ENCODE data around the gene SH3BP5.
"Not testable (repeated sequence)": the region's sequence is repeated elsewhere in the genome, so short reads cannot be mapped to it uniquely, and the experiment has no call there.

SH3BP5 gene, protein sequence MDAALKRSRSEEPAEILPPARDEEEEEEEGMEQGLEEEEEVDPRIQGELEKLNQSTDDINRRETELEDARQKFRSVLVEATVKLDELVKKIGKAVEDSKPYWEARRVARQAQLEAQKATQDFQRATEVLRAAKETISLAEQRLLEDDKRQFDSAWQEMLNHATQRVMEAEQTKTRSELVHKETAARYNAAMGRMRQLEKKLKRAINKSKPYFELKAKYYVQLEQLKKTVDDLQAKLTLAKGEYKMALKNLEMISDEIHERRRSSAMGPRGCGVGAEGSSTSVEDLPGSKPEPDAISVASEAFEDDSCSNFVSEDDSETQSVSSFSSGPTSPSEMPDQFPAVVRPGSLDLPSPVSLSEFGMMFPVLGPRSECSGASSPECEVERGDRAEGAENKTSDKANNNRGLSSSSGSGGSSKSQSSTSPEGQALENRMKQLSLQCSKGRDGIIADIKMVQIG

DNA sequence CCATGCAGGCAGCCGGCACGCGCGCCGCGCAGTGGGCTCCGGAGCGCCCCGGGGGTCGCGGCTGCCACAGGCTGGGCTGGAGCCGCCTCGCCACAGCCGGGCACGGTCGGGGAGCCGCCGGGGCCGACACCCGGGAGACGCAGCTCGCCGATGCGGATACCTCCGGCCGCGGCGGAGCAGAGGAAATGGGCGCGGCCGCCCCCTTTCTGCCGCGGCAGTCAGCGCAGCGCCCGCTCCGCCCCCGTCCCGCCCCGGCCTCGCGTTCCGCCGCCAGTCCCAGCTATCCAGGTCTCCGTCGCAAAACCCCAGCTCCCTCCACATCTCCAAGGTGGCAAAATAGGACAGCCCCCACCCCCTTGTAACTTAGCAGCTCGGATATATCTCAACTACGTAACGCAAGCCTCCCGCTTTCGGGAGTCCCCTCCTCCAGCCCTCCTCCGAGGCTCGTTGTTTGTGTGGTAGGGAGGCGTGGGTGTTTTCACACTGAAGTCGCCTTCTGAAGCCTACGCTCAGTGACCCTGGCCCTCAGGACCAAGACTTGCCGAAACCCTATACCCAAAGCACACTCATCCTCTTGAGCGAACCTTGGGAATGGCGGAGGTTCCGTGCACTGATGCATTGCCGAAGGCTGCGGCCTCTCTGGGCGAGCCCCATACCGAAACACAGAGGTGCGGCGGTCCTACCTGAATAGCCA, at the start of gene SH3BP5:
SH3BP5 (minus strand) TSS at position 182 of the 694 bp plus-strand sequence; CDS start at position 4, 178 bp downstream.
- peak; percentile 34 to 51 for DNase-seq (ENCODE audit: low read depth in 2 of 2, low spot score in 1 of 2)

DNA sequence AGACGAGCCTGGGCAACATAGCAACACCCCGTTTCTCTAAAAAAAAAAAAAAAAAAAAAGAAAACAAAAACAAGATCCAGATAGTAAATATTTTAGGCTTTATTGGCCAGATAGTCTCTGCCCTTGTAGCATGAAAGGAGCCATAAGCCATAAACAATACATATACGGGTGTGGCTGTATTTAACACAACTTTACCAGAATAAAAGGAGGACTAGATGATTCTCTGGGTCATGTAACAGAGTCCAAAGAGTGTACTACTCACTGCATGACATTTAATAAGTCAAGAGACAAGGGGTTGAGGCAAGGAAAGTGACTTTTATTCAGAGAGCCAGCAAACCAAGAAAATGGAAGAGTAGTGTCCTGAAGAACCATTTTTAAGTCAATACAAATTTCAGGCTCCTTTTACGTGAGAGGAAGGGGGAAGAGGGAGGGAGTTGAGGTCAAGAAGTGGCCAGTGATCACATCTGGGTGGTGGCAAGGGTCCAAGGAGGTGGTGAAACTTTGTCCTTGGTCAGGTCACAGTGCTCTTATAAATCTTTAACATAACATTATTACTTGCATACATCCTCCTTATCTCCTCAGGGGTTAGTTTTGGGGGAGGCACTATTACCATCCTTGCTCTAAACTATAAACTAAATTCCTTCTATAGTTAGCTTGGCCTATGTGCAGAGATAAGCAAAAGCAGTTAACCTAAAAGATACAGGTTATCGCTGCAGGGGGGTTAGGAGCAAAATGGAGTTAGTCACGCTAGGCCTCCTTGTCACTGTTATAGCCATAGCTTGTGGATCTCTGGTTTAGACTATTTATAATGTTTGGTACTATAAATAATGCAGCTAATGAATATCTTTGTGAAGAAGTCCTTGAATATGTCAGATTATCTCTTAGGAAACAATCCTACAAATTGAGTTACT, 48.8 kb upstream of the SH3BP5 start:
- DNase-seq (ENCODE audit: low read depth in 2 of 2, low spot score in 1 of 2), result no peak

DNA sequence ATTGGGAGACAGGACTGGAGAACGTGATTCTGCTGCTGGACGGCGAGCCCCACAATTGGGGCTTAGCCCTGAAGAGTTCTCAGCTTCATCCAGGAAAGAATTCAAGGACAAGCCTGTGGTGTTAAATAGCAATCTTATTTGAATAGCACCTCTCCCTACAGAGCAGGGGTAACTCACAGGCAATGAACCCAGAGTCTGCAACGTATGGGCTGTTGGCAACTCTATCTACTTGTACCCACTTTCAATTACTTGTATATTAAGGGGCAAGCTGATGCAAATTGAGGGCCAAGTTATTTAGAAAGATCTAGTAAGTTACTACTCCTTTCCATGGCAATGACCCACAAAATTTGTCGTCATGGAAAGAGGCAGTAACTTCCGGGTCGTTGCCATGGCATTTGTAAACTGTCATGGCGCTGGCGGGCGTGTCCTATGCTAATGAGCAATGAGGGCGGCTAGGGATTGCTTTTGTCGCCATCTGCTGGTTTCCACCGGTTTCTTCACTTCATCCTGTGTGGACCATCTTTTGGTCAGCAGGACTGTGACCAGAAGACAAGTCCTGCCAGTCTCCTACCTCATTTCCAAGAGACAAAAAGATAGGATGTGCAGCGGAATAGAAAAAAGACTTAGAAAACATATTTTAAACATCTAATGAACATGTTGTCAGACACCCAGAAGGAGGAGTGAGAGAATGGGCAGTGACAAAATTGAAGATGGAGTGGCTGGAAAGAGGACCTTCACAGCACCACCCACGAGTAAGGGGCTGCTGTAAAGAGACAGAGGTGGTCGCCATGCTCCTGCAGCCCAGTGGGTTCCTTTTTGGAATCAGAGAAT, 45.8 kb upstream of the SH3BP5 start:
- peak; percentile 90 to 92 for DNase-seq (ENCODE audit: low read depth in 2 of 2, low spot score in 1 of 2)

DNA sequence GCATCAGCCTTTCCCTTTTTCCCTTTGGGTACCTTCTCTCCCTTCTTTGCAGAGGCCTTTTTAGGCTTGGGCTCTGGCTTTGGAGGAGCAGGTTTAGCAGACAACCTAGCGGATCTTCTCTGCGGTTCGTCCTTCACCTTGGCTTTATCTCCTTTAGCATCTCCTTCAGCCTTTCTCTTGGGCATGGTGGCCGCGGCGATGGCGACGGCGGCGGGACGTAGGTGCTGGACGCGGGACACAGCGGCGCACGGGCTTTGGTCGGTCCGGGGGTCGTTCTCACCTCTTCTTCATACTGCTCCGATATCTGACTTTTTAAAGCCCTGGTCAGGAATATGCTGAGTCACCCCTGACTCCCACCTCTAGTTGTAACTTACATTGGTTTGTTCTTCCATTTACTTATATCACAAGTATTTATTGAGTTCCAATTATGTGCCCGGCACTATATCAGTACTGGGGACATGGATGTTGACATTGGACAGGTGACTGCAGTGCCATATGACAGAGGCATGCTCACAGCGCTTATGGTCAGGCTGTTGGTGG, 43.1 kb upstream of the SH3BP5 start:
- no peak for DNase-seq (ENCODE audit: low read depth in 2 of 2, low spot score in 1 of 2)

DNA sequence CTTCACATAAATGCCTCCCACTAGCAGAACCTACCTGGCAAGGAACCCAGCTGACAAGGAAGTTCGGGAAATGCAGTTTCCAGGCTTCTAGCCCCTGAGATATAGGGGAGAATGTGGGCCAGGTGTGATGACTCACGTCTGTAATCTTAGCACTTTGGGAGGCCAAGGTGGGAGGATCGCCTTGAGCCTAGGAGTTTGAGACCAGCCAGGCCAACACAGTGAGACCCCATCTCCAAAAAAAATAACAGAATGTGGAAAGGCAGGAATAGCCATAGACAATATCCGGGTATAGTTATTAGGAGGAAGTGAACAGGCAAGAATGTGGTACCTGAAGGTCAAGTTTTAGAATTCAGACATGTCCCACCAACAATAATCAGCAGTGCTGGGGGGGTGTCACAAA, 40.5 kb upstream of the SH3BP5 start:
- DNase-seq (ENCODE audit: low read depth in 2 of 2, low spot score in 1 of 2), result no peak

DNA sequence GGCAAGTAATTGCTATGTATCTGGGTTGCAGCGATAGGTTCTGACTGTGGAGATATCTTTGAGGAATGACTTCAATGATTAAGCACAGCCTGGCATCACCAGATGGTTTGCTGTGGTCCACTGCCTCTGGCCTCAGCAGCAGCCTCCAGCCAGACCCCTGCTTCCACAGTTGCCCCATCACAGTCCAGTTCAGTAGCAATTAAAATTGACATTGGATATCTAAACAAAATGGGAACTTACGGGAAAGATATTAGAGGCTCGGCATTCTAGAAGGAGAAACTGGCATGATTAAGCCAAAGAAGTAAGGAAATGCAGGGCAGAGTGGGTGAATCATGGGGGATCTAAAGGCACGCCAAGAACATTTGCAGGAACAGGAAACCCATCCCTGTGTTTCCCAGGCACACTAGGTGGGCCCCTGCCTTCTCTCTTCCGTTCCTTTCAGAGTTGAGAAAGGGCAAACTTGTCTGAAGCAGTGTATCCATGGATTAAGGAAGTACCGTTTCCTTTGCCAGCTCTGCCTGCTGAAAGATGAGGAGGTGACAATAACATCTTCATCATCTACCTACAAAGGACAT, 36.3 kb upstream of the SH3BP5 start:
- DNase-seq (ENCODE audit: low read depth in 2 of 2, low spot score in 1 of 2), result no peak

DNA sequence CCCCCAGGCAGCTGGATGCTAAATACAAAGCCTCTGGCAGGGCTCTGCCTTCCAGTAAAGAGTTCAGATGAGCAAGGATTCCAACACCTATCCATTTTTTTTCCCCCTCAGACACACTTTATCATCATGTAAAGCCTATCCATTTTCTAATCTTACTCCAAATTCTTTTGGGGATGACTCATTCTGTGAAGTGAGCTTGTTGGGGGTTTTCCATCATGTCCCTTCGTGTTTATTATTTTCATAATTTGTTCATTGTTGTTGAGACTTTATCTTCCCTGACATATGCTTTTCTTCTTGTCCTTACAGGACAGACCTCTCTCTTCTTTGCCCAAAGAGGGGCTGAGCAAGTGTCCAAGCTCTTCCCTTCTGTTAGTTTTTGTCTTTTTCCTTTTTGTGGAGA, 34.7 kb upstream of the SH3BP5 start:
- DNase-seq (ENCODE audit: low read depth in 2 of 2, low spot score in 1 of 2), result no peak

DNA sequence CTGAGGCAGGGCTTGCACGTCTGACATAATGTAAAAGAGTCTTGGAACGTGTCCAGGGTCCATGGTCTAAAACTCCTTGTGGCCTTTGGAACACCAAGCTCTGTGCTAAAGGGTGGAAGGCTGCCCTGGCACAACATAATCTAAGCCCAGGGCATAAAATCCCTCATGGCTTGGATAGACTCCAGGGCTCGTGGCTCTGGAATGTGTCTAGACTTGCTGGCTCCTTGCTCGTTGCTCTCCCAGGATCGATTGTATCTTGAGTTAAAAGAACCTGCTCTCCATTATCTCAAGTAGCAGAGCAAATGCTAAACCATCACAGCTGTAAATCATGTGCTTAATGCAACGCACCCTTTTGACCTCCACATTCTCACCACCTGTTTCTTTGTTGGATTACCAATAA, 31.7 kb upstream of the SH3BP5 start:
- not testable (repeated sequence) for DNase-seq (ENCODE audit: low read depth in 2 of 2, low spot score in 1 of 2)

DNA sequence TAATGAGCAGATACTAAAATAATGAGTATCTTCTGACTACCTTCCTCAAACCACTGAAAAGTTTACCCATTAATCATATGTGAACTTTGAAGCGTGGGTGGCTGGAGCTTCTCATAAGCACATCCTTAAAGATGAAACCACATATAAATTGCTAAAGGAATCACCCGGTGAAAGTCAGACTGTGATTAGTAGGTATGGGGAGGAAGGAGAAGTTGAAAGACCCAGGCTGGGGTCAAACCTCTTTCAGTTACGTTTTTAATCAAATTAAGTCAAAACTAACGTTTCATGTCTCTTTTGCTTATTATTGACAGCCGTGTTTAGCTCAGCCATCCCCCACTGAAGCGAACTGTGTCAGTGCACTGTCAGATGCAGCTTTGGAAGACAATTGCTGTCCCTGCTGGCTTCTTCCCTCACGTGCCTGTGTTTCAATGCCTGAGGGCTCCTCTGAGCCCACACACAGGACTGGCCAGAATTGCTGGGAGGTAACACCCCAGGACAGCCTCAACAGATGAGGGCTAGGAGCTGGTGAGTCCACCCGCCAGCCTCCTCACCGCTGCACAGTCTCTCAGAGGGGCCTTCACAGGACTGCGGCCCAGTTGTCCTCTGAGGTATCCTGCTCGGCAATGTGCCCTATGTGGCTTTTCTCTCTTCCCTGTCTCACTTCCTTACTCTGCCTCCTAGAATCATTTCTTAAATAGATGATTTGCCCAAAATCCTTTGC, 29.3 kb upstream of the SH3BP5 start:
- DNase-seq (ENCODE audit: low read depth in 2 of 2, low spot score in 1 of 2), result no peak

DNA sequence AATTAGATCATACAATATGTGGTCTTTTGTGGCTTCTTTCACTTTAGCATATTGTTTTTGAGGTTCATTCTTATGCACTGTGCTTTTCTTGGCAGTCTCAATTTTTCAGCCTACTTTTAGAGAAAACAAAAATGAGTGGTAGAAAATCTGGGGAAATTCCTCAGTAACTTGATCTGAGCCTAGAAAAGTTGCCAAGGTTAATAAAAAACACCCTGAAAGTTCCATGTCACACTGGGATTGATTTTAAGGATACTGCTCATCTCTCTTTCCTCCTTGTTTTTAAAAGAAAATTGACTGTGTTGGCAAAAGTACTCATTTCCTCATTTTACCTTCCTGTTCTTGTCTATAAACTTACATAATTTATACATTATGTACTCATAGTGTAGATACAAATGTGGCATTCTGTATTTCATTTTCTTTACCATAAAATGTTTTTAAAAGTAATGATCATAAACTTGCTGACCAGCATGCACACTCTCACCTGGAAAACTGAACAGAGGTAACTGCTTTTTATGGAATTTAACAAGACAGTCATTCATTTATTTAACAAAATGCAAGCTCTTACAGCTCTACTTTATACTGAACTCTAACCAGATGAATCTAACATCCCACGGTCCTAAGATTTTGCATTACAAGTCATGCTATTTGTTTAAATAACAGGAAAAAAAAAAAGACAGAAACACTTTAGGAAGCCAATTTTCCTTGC, 28.6 kb upstream of the SH3BP5 start:
- DNase-seq (ENCODE audit: low read depth in 2 of 2, low spot score in 1 of 2), result no peak

DNA sequence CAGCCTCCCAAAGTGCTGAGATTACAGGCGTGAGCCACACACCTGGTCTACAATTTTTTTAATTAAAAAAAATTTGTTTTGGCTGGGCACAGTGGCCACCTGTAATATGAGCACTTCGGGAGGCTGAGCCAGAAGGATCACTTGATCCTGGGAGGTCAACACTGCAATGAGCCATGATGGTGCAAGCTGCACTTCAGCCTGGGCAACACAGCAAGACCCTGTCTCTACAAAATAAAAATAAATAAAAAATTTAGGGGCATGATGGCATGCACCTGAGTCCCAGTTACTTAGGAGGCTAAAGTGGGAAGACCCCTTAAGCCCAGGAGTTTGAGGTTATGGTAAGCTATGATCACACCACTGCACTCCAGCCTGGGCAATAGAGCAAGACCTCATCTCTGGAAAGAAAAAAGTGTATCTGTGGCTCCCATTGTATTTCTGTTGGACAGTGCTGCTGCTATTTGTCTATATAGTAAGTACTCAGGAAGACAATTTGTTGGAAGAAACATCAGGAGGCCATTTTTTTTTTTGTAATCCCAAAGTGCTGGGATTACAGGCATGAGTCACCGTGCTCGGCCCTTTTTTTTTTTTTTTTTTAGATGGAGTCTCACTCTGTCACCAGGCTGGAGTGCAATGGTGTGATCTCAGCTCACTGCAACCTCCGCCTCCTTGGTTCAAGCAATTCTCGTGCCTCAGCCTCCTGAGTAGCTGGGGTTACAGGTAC, 27.5 kb upstream of the SH3BP5 start:
- no peak for DNase-seq (ENCODE audit: low read depth in 2 of 2, low spot score in 1 of 2)

DNA sequence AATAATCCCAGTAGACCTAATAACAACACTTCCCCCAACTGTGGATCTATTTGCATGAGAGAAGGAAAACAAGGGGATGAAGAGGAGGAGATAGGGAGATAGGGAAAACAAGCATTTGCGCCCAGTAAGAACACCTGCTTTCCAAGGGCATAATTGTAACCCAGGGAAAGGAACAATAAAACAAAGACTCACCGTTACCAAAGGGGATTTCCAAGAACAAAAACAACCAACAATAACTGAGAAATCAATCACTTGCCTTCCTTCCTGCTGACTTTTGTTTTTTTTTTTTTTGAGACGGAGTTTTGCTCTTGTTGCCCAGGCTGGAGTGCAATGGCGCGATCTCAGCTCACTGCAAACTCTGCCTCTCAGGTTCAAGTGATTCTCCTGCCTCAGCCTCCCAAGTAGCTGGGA, 24.3 kb upstream of the SH3BP5 start:
- not testable (repeated sequence) for DNase-seq (ENCODE audit: low read depth in 2 of 2, low spot score in 1 of 2)

DNA sequence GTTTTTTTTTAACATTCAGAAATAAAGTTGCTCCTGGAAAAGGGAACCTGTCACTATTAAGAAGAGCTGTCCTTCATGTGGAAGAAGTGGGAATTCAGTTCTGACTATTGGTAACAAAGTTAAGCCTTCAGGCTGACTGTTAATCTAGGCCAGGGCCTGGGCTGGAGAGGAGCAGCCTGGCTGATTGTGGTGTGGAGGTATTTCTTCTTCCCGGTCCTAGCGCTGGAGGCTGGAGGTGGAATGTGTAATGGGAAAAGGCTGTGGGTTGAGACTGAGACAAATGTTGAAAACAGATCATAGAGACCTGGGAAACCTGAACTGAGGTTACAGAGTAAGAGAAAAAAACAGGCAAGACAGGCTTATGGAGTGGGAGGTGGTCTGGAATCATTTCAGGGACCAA, 23.8 kb upstream of the SH3BP5 start:
- no peak for DNase-seq (ENCODE audit: low read depth in 2 of 2, low spot score in 1 of 2)

DNA sequence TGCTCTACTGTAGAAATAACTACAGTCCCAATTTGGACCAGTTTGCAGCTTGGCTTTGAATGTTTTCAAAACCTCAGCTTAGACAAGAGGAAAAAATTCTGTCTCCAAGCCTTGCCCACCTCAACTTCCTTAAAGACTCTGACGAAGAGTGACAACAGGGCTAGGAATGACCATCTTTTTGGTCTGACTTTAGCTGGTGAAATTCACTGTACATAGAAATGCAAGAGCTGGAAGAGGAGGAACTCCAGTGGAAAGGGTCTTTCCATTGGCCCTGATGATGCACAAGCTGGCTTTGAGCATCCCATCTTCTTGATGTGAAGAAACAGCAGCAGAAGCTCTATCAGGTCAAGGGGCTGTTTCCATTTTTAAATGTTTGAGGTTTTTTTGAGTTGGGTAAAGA, 22.7 kb upstream of the SH3BP5 start:
- no peak for DNase-seq (ENCODE audit: low read depth in 2 of 2, low spot score in 1 of 2)

DNA sequence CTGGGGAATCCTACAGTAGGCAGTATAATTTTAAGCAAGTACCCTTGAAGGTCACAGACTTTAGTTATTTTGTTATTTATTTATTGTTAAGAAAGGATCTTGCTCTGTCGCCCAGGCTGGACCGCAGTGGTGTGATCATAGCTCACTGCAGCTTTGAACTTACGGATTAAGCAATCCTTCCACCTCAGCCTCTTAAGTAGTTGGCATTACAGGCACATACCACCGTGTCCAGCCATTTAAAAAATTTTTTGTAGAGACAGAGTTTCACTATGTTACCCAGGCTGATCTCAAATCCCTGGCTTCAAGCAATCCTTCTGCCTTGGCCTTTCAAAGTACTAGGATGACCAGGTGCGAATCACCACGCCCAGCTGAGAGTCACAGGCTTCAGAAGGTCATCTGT, 22.1 kb upstream of the SH3BP5 start:
- no peak for DNase-seq (ENCODE audit: low read depth in 2 of 2, low spot score in 1 of 2)

DNA sequence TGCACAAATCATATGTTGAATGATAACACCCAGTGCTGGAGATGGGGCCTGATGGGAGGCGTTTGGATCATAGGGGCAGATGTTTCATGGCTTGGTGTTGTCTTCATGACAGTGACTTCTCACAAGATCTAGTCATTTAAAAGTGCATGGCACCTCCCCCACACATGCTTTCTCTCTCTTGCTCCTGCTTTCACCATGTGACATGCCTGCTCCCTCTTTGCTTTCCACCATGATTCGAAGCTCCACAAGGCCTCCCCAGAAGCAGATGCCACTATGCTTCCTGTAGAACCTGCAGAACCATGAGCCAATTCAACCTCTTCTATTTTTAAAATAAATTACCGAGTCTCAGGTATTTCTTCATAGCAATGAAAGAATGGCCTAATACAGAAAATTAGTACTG, 17.8 kb upstream of the SH3BP5 start:
- DNase-seq (ENCODE audit: low read depth in 2 of 2, low spot score in 1 of 2), result no peak

DNA sequence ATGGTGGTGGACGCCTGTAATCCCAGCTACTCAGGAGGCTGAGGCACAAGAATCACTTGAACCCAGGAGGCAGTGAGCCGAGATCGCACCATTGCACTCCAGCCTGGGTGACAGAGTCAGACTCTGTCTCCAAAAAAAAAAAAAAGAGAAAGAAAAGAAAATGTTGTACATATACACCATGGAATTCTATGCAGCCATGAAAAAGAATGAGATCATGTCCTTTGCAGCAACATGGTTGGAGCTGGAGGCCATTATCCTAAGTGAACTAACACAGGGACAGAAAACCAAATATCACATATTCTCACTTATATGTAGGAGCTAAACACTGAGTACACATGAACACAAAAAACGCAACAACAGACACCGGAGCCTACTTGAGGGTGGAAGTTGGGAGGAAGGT, 17.1 kb upstream of the SH3BP5 start:
- DNase-seq (ENCODE audit: low read depth in 2 of 2, low spot score in 1 of 2), result not testable (repeated sequence)

DNA sequence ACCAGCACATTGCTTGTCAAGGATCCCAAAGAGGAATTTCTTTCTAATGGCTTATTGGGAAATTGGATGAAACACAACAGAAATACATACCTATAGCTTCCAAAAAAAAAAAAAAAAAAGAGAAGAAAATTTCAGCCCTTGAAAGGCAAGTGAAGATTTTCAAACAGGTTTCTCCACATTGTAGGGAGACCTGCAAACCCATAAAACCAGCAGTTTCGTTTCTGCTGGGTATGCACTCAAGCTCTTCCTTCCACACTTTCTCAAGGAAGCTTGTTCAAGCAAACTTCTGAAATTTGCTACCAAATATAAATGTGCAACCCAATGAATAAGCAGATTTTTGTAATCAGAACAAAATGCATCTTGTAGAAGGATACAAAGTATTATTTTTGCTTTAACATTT, 15.9 kb upstream of the SH3BP5 start:
- DNase-seq (ENCODE audit: low read depth in 2 of 2, low spot score in 1 of 2), result no peak

Data from stimulated activated CD8-positive, alpha-beta memory T cell treated with anti-CD3 and anti-CD28 coated beads, Interleukin-4, amount 100 ng/mL, for 1 hour (primary cell).